BE2C (cell line): ENCODE data around the gene CYFIP1.

Experiments
- DNase-seq: peaks from one replicate; pipeline ENCODE4 v3.0.0-alpha.2; 2020
- H3K27me3 ChIP-seq: fragments of 250-450 bp; sonication (Bioruptor Pico); 2 replicates; pipeline ENCODE4 v1.5.1; 2020; ENCODE audit warnings: mild to moderate bottlenecking
- H3K36me3 ChIP-seq: fragments of 250-450 bp; sonication (Bioruptor Pico); 2 replicates; pipeline ENCODE4 v1.5.1; 2020; ENCODE audit warnings: mild to moderate bottlenecking
- H3K4me1 ChIP-seq: fragments of 250-450 bp; sonication (Bioruptor Pico); 2 replicates; pipeline ENCODE4 v1.5.1; 2020
- H3K4me3 ChIP-seq: 2 replicates; pipeline ENCODE4 v1.5.1; 2011; ENCODE audit warnings: low read depth, low read length
- H3K9me3 ChIP-seq: fragments of 250-450 bp; sonication (Bioruptor Pico); 2 replicates; pipeline ENCODE4 v1.5.1; 2020
- CTCF ChIP-seq: IDR thresholded peaks from 2 replicates; pipeline ENCODE4 v1.5.1; 2012; ENCODE audit warnings: mild to moderate bottlenecking, low read depth, low read length

CYFIP1 gene

GRCh38 chr15:22870865-22871264 lies 109.3 kb downstream of the CYFIP1 start:
- H3K36me3 ChIP-seq: peaks cover 71% of the 10 kb centered on the region
- no peak overlapping the region for H3K4me3 ChIP-seq
- H3K4me1 ChIP-seq: no peaks in the 10 kb centered on the region
- no peaks in the 10 kb centered on the region for H3K9me3 ChIP-seq
- TF ChIP-seq CTCF: no peak
- no peaks in the 10 kb centered on the region for H3K27me3 ChIP-seq
- no peak for DNase-seq

GRCh38 chr15:22869856-22870255 lies 110.3 kb downstream of the CYFIP1 start:
- TF ChIP-seq CTCF: no peak
- H3K36me3 ChIP-seq: peaks cover 79% of the 10 kb centered on the region
- H3K4me3 ChIP-seq: no peak overlapping the region
- DNase-seq: no peak
- no peaks in the 10 kb centered on the region for H3K4me1 ChIP-seq
- H3K9me3 ChIP-seq: no peaks in the 10 kb centered on the region
- no peaks in the 10 kb centered on the region for H3K27me3 ChIP-seq

- no peak for TF ChIP-seq CTCF
- no peak overlapping the region for H3K4me3 ChIP-seq
- DNase-seq: no peak
- H3K4me1 ChIP-seq: no peaks in the 10 kb centered on the region
- peaks cover 84% of the 10 kb centered on the region for H3K36me3 ChIP-seq
- no peaks in the 10 kb centered on the region for H3K27me3 ChIP-seq
- H3K9me3 ChIP-seq: no peaks in the 10 kb centered on the region
Observed at GRCh38 chr15:22868928-22869327, 111.2 kb downstream of the CYFIP1 start.

GRCh38 chr15:22868495-22868894 lies 111.7 kb downstream of the CYFIP1 start:
- Histone ChIP-seq H3K4me1 (no peaks in the 10 kb centered on the region), H3K4me3 (no peak overlapping the region), H3K36me3 (peaks cover 85% of the 10 kb centered on the region), H3K9me3 (no peaks in the 10 kb centered on the region), H3K27me3 (no peaks in the 10 kb centered on the region)
- no peak for DNase-seq
- no peak for TF ChIP-seq CTCF

- Histone ChIP-seq H3K4me3 (no peak overlapping the region), H3K4me1 (no peaks in the 10 kb centered on the region), H3K36me3 (peaks cover 86% of the 10 kb centered on the region), H3K9me3 (no peaks in the 10 kb centered on the region), H3K27me3 (no peaks in the 10 kb centered on the region)
- no peak for TF ChIP-seq CTCF
- DNase-seq: no peak
Observed at GRCh38 chr15:22867886-22868285, 112.3 kb downstream of the CYFIP1 start.

- Histone ChIP-seq H3K4me3 (no peak overlapping the region), H3K36me3 (peaks cover 86% of the 10 kb centered on the region), H3K4me1 (no peaks in the 10 kb centered on the region), H3K9me3 (no peaks in the 10 kb centered on the region), H3K27me3 (no peaks in the 10 kb centered on the region)
- no peak for DNase-seq
- no peak for TF ChIP-seq CTCF
Observed at GRCh38 chr15:22866079-22866478, 114.1 kb downstream of the CYFIP1 start.
